ENCODE measurements around the gene TNFSF10.
"Not testable (repeated sequence)": the region's sequence is repeated elsewhere in the genome, so short reads cannot be mapped to it uniquely, and the experiment has no call there.

Gene TNFSF10

GRCh38 chr3:172522871-172523818 lies at the start of gene TNFSF10:
TNFSF10 (minus strand) TSS chr3:172523430; CDS start chr3:172523384, 46 bp downstream.
- peak in 15 of 56 donors; percentile 1 to 33 (median 10) for DNase-seq

GRCh38 chr3:172569128-172570008 lies 46.1 kb upstream of the TNFSF10 start:
- DNase-seq: no peak

- no peak for DNase-seq
Measured at GRCh38 chr3:172568701-172569100, 45.5 kb upstream of the TNFSF10 start.

GRCh38 chr3:172566785-172567184 lies 43.6 kb upstream of the TNFSF10 start:
- DNase-seq: not testable (repeated sequence)

- DNase-seq: no peak
Measured at GRCh38 chr3:172564499-172564898, 41.3 kb upstream of the TNFSF10 start.

GRCh38 chr3:172562871-172563865 lies 39.9 kb upstream of the TNFSF10 start:
- DNase-seq: no peak

GRCh38 chr3:172561897-172562640 lies 38.8 kb upstream of the TNFSF10 start:
- no peak for DNase-seq

DNA sequence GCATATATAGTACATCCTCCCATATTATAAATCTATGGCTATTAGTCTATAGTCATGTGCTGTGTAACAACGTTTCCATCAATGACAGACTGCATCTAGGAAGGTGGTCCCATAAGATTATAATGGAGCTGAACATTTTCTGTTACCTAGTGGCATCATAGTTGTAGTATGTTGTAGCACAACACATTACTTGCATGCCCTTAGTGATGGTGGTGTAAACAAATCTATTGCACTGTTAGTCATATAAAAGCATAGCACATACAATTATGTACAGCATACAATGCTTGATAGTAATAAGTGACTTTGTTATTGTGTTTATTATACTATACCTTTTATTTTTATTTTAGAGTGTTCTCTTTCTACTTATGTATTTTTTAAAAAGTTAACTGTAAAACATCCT lies 37.4 kb upstream of the TNFSF10 start:
- no peak for DNase-seq

DNA sequence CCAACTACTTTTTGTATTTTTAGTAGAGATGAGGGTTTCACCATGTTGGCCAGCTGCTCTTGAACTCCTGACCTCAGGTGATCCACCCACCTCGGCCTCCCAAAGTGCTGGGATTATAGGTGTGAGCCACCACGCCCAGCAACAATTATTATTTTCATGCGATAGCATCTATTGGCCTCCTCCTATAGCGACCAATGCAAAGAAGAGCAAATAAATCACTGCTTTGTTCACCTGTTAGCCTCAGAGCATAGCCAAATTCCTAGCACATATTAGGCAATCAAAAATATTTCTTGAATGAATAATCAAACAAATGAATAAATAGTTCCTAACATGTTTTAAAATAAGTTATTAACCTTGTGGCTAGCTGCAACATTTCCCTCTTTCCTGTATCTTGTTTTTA lies 36.8 kb upstream of the TNFSF10 start:
- DNase-seq: no peak

DNA sequence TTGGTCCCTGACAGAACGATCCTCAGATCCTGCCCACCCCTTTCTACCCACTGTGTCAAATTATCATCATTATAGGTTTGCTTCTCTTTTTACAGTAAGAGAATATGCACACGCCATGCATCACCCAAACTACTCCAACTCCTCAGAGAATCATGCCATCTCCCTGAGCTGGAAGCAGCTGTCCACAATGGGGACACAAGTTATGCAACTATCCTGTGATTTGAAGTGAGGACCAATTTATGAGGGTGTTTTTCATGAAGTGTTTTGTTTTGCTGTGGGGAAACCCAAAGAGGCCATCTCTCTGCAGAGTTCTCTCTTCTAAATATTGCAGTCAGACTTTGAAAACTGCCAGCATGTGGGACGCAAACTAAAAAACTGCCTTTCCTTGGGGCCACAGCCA lies 35.8 kb upstream of the TNFSF10 start:
- DNase-seq: no peak

DNA sequence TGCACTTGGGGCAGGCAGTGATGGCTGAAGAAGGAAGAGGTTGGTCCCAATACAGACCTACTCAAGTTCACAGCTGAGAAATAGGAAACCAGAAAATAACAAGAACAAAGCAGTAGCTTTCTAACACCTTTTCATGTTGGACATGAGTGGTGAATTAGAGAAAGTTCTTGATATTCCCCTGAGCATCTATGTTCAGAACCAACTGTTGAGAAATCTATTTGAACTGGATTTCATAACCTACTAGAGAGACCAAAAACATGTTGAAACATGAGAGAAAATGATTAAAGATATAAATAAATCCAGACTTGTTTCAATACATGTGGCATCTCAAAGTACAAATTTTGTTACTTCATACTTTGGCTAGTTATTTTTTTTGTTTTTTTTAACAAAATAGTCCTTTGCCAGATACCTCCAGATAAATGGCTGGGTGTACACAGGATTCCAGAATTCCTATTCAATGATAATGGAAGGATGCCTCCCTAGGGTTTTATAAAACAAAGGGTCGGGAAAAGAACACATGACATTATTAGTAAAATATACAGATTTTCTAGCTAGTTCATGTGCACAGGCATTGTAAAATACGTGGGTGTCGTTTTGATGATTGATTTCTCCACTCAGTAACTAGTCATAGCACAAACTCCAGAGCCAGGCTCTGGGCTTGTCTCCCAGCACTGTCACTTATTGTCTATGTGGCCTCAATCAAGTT lies 34.4 kb upstream of the TNFSF10 start:
- DNase-seq: peak in 1 of 56 donors; percentile 1

- no peak for DNase-seq
Measured at GRCh38 chr3:172553526-172554252, 30.5 kb upstream of the TNFSF10 start.

GRCh38 chr3:172552607-172553006 lies 29.4 kb upstream of the TNFSF10 start:
- DNase-seq: no peak

- DNase-seq: no peak
Measured at GRCh38 chr3:172551874-172552273, 28.6 kb upstream of the TNFSF10 start.

DNA sequence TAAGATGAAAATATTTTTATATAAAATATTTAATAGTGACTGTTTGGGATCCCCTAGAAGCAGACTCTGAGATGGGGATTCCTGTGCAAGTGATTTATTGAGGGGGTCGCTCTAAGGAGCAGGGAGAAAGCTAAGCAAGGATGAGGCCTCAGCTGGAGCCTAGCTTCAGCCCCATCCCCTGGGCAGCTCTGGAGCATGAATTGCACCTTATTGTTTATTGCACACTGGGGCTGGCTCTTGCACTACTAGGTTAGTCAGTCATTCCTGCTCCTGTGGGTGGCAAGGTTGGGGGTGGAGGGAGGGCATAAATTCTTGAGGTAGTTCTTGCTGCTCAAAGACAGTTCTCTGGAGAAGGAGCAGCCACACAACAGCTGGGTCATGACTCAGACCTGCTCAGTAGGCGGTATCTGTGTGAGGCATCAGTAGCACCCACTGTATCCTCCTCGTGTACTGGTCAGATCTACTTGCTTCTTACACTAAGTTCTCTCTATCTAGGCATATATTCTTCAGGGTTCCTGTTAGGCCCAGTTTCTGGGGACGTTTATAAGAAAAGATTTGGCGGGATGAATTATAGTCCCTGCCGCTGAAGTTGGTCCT lies 27.2 kb upstream of the TNFSF10 start:
- peak in 30 of 56 donors; percentile 1 to 72 (median 18) for DNase-seq

DNA sequence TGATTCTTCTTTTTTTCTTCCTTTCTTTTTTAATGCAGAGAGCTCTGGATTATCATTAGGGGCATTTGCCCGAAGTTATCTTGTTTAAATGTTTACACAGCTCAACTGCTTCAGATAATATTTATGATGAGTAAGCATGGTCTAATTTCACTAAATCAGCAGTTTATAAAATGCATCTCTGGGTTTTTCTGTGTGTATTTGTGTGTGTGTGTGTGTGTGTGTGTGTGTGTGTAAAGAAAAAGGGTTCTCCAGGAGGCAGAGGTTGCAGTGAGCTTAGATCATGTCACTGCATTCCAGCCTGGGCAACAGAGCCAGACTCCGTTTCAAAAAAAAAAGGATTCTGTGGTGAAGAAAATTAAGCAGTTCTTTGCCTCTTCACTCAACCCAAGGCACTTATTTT lies 25.9 kb upstream of the TNFSF10 start:
- DNase-seq: no peak

- DNase-seq: no peak
Measured at GRCh38 chr3:172546628-172547214, 23.5 kb upstream of the TNFSF10 start.

- no peak for DNase-seq
Measured at GRCh38 chr3:172546105-172546504, 22.9 kb upstream of the TNFSF10 start.

Data from nucleus accumbens (tissue), 56 donors.